Activated CD8-positive, alpha-beta memory T cell treated with anti-CD3 and anti-CD28 coated beads, Interleukin-2, amount 10 ng/mL, durations not matched to agents 7 days and 5 days (primary cell): ENCODE results near the gene CRACDL. TPM values are rescaled to one million over a fixed set of nuclear protein-coding genes. Genes with fewer than 3 reads are reported as not detected.

ENCODE experiments used
- ATAC-seq: fragments of 150-1000 bp; cut with Tn5 transposase; one replicate; pipeline ENCODE4 v1.10.0; 2021; ENCODE audit warnings: moderate library complexity
- CTCF ChIA-PET: fragments of 350-600 bp; sonication (Branson Sonifier 250); formaldehyde crosslinking; loops from one replicate; lab custom pipeline; 2021; ENCODE audit warnings: antibody characterized with exemption; lab: Charles Lee
- DNase-seq: peaks from one replicate; pipeline ENCODE4 v3.0.0-alpha.2; 2020
- H3K27ac Mint-ChIP-seq: one replicate; pipeline ENCODE4 v1.8.0; 2021; ENCODE audit warnings: mild to moderate bottlenecking, mixed read lengths
- H3K27me3 Mint-ChIP-seq: one replicate; pipeline ENCODE4 v1.8.0; 2021; ENCODE audit warnings: mixed read lengths
- H3K36me3 Mint-ChIP-seq: one replicate; pipeline ENCODE4 v1.8.0; 2021; ENCODE audit warnings: mild to moderate bottlenecking, mixed read lengths
- H3K4me1 Mint-ChIP-seq: one replicate; pipeline ENCODE4 v1.8.0; 2021; ENCODE audit warnings: mixed read lengths
- H3K4me3 Mint-ChIP-seq: one replicate; pipeline ENCODE4 v1.8.0; 2021; ENCODE audit warnings: mild to moderate bottlenecking, moderate library complexity, mixed read lengths
- H3K9me3 Mint-ChIP-seq: one replicate; pipeline ENCODE4 v1.8.0; 2022; ENCODE audit warnings: low read depth, mixed read lengths
- total RNA-seq, 2 experiments: library from RNA; stranded (reverse); gene quantifications; one replicate each; pipeline ENCODE4 v1.2.3, GENCODE V29; 2021

The CRACDL gene
- total RNA-seq, 2 experiments from 2014 or later: 0.18 to 0.35 TPM

GRCh38 chr2:98799375-98800329 lies 136.4 kb downstream of the CRACDL start:
- Mint-ChIP-seq H3K36me3 (no peaks in the 10 kb centered on the region), H3K27ac (no peak overlapping the region), H3K27me3 (no peaks in the 10 kb centered on the region), H3K4me1 (peaks cover 2% of the 10 kb centered on the region), H3K9me3 (no peaks in the 10 kb centered on the region), H3K4me3 (no peak overlapping the region)
- CTCF ChIA-PET: no interaction called here
- DNase-seq: no peak
- no peak for ATAC-seq

DNA sequence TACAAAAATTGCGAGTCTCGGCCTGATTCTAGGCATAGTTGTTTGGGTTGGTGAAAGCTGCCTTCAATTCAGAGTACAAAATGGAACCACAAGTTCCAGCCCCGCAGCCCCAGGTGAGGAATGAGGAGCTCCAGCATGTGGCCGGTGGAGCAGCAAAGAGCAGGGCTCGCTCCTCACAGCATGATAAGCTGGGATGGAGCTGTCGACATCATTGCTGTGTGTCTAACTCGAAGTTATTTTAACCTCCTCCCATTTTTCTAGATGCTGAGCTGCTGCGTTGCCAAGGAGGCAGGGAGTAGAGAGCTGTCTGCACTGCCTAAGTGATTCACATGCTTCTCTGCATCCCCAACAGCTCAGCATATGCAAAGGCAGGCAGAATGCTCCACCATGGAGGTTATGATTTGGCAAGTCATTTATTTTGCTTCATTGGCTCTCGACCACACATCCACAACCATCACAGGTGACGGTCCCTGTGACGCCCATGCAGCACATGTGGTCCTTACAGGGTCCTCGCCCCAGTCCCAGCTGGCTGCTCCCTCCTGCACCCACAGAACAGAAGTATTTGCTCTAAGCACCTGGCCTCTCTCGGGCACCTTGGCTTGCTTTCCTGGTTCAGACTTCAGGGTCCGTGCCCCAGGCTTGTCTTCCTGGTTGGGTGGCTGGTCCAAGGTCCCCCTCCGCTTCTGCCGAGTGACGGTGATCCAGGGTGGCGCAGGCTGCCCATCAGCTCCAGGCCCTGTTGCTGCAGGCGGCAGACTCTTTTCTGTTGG lies 139.1 kb downstream of the CRACDL start:
- peaks cover 5% of the 10 kb centered on the region for H3K4me1 Mint-ChIP-seq
- H3K27ac Mint-ChIP-seq: no peak overlapping the region
- DNase-seq (no peak), ATAC-seq (no peak)
- H3K27me3 Mint-ChIP-seq: no peaks in the 10 kb centered on the region
- no peaks in the 10 kb centered on the region for H3K36me3 Mint-ChIP-seq
- CTCF ChIA-PET: interaction anchor here (1.4 kb wide), 1 partner anchor 25 kb away, joined by 5 read pairs; no protein-coding TSS in a partner anchor
- H3K9me3 Mint-ChIP-seq: no peaks in the 10 kb centered on the region
- H3K4me3 Mint-ChIP-seq: no peak overlapping the region

- Mint-ChIP-seq H3K4me1 (peaks cover 4% of the 10 kb centered on the region), H3K36me3 (no peaks in the 10 kb centered on the region), H3K27me3 (no peaks in the 10 kb centered on the region), H3K4me3 (no peak overlapping the region), H3K9me3 (no peaks in the 10 kb centered on the region), H3K27ac (no peak overlapping the region)
- DNase-seq: no peak
- no peak for ATAC-seq
- CTCF ChIA-PET: interaction anchor here (0.9 to 1.4 kb wide), 2 partner anchors 9 to 26 kb away, joined by 3 to 5 read pairs; no protein-coding TSS in a partner anchor
These were observed 139.9 kb downstream of the CRACDL start for GRCh38 chr2:98795891-98796676.

DNA sequence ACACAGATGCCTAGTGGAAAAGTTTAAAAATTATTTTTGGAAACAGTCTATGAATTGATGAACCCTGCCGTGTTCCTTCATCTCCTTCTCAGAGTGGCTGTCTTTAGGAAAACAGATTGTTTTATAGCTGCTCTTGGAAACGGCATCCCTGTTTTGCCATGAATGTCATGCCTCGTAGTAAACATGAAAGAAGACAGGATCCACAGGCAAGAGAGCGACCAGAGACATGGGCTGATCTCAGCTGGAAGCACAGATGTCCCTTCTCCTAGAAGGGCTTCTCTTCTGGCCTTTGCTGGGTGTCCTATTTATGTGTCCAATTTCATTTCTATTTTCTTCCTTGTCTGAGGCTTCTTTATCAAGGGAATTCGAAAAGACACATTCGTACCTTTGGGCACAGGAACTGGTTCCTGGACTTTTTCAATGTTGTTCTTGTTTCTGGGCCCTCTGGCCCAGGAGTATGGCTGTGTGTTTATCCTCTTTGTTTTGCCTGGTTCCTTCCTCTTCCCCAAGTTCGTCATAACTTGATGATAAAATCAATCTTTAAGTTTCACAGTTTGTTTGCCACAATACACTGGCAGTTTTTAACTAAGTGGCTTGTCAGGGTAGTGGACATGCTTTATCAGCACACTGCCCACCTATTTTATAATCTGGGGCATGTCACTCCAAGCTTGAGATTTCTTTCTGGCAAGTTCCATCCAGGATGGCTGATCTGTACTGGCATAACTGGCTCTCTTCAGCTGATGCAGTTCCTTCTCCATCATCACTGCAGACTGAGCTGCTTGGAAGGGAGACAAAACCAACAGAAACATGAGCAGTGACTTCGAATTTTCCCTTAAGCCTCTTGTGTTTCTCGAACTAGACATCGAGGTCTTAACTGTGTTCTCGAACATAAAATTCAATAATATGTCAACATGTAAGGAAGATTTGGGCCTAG lies 141.9 kb downstream of the CRACDL start:
- CTCF ChIA-PET: no interaction called here

GRCh38 chr2:98793275-98793674 lies 142.8 kb downstream of the CRACDL start:
- DNase-seq (no peak), ATAC-seq (no peak)
- Mint-ChIP-seq H3K27ac (no peak overlapping the region), H3K9me3 (no peaks in the 10 kb centered on the region), H3K4me3 (no peak overlapping the region), H3K27me3 (no peaks in the 10 kb centered on the region), H3K36me3 (no peaks in the 10 kb centered on the region), H3K4me1 (peaks cover 4% of the 10 kb centered on the region)
- CTCF ChIA-PET: no interaction called here

More for the DNA sequence above, 141.9 kb downstream of the CRACDL start:
- ATAC-seq (no peak), DNase-seq (no peak)
- Mint-ChIP-seq H3K9me3 (no peaks in the 10 kb centered on the region), H3K36me3 (no peaks in the 10 kb centered on the region), H3K4me3 (no peak overlapping the region), H3K27me3 (no peaks in the 10 kb centered on the region), H3K27ac (no peak overlapping the region), H3K4me1 (peaks cover 4% of the 10 kb centered on the region)

- H3K27ac Mint-ChIP-seq: no peak overlapping the region
- CTCF ChIA-PET: interaction anchor here (1.3 kb wide), 1 partner anchor 17 kb away, joined by 3 read pairs; no protein-coding TSS in a partner anchor
These were observed 145.8 kb downstream of the CRACDL start for GRCh38 chr2:98790221-98790620.

GRCh38 chr2:98787700-98788099 lies 148.3 kb downstream of the CRACDL start:
- CTCF ChIA-PET: interaction anchor here (0.9 kb wide), 1 partner anchor 8 kb away, joined by 3 read pairs; no protein-coding TSS in a partner anchor
- H3K9me3 Mint-ChIP-seq: no peaks in the 10 kb centered on the region
- no peaks in the 10 kb centered on the region for H3K36me3 Mint-ChIP-seq
- H3K27me3 Mint-ChIP-seq: peaks cover 3% of the 10 kb centered on the region
- DNase-seq: no peak
- no peak for ATAC-seq
- no peak overlapping the region for H3K4me3 Mint-ChIP-seq
- no peak overlapping the region for H3K27ac Mint-ChIP-seq
- H3K4me1 Mint-ChIP-seq: no peaks in the 10 kb centered on the region

More at GRCh38 chr2:98790221-98790620, 145.8 kb downstream of the CRACDL start:
- DNase-seq: no peak
- H3K9me3 Mint-ChIP-seq: no peaks in the 10 kb centered on the region
- no peaks in the 10 kb centered on the region for H3K36me3 Mint-ChIP-seq
- no peaks in the 10 kb centered on the region for H3K27me3 Mint-ChIP-seq
- no peak overlapping the region for H3K4me3 Mint-ChIP-seq
- no peak for ATAC-seq
- peaks cover 4% of the 10 kb centered on the region for H3K4me1 Mint-ChIP-seq

- no peak for DNase-seq
- CTCF ChIA-PET: no interaction called here
- no peak for ATAC-seq
- Mint-ChIP-seq H3K27me3 (peaks cover 3% of the 10 kb centered on the region), H3K36me3 (peaks cover 8% of the 10 kb centered on the region), H3K4me1 (no peaks in the 10 kb centered on the region), H3K9me3 (peaks cover 5% of the 10 kb centered on the region), H3K27ac (no peak overlapping the region), H3K4me3 (no peak overlapping the region)
These were observed 149.8 kb downstream of the CRACDL start for GRCh38 chr2:98786179-98786578.

DNA sequence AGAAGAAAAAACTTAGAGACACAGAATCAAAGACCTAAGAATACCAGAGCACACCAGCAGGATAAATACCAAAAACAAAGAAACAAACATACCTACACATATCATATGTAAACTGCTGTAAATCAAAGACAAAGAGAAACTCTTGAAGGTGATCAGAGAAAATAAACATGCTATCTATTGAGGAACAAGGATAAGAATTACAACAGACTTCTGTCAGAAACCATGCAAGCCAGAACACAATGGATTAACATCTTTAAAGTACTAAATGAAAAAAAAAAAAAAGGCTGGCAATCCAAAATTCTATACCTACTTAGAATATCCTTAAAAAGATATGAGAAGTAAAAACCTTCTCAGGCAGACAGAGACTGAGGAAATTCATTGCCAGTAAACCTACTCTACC lies 153.5 kb downstream of the CRACDL start:
- H3K9me3 Mint-ChIP-seq: peaks cover 5% of the 10 kb centered on the region
- no peak for ATAC-seq
- no peak overlapping the region for H3K27ac Mint-ChIP-seq
- no peak for DNase-seq
- peaks cover 3% of the 10 kb centered on the region for H3K27me3 Mint-ChIP-seq
- peaks cover 8% of the 10 kb centered on the region for H3K36me3 Mint-ChIP-seq
- CTCF ChIA-PET: interaction anchor here (1.4 kb wide), 1 partner anchor 55 kb away, joined by 3 read pairs; no protein-coding TSS in a partner anchor
- no peak overlapping the region for H3K4me3 Mint-ChIP-seq
- H3K4me1 Mint-ChIP-seq: no peaks in the 10 kb centered on the region

DNA sequence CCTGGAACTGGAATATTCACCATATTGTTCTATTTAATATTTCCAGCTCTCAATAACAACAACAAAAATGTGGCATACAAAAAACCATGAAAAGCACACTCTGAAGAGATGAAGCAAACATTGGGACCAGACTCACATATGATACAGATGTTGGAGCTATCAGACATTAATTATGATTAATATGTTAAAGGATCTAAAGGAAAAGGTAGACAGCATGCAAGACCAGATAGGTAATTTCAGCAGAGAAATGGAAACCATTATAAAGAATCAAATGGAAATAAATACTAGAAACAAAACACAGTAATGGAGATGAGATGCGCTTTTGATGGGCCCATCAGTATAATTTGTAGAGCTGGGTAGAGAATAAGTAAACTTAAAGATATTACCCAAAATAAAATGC lies 154.2 kb downstream of the CRACDL start:
- DNase-seq (no peak), ATAC-seq (no peak)
- CTCF ChIA-PET: interaction anchor here (0.6 to 1.5 kb wide), 3 partner anchors 10 to 292 kb away, joined by 3 to 5 read pairs (median 3); no protein-coding TSS in a partner anchor
- peaks cover 3% of the 10 kb centered on the region for H3K27me3 Mint-ChIP-seq
- no peak overlapping the region for H3K27ac Mint-ChIP-seq
- peaks cover 5% of the 10 kb centered on the region for H3K9me3 Mint-ChIP-seq
- no peak overlapping the region for H3K4me3 Mint-ChIP-seq
- peaks cover 8% of the 10 kb centered on the region for H3K36me3 Mint-ChIP-seq
- no peaks in the 10 kb centered on the region for H3K4me1 Mint-ChIP-seq

GRCh38 chr2:98778741-98779483 lies 157.1 kb downstream of the CRACDL start:
- CTCF ChIA-PET: no interaction called here
- no peak overlapping the region for H3K4me3 Mint-ChIP-seq
- ATAC-seq (no peak), DNase-seq (no peak)
- peaks cover 5% of the 10 kb centered on the region for H3K9me3 Mint-ChIP-seq
- peaks cover 8% of the 10 kb centered on the region for H3K36me3 Mint-ChIP-seq
- no peak overlapping the region for H3K27ac Mint-ChIP-seq
- no peaks in the 10 kb centered on the region for H3K27me3 Mint-ChIP-seq
- no peaks in the 10 kb centered on the region for H3K4me1 Mint-ChIP-seq
